ENCODE results near the gene PKD1.

GRCh38 chr16:2142942-2143877, 7.5 kb upstream of the PKD1 start:
- TF ChIP-seq CTCF (IDR thresholded peaks at IDR 0.05 in 2 of 3, conservative IDR thresholded peaks at IDR 0.05 in 1 of 3; ENCODE audit: borderline replicate concordance in 1 of 3, insufficient read depth in 1 of 3, low read depth in 2 of 3, low read length in 2 of 3), result no peak
- TF ChIP-seq ATF3 (IDR thresholded peaks at IDR 0.05), result no peak
- TF ChIP-seq POLR2A (IDR thresholded peaks at IDR 0.05; ENCODE audit: borderline replicate concordance, extremely low read depth, insufficient read depth, insufficient read length), result no peak

Measured in HCT116 (cell line).